H9 (cell line): ENCODE results near the gene HMCES. TPM values are rescaled to one million over a fixed set of nuclear protein-coding genes. Genes with fewer than 3 reads are reported as not detected.

ENCODE experiments used
- DNase-seq: peaks from one replicate; pipeline ENCODE4 v3.0.0-alpha.2; 2017
- H2AFZ ChIP-seq: one replicate; pipeline ENCODE4 v1.6.1; 2013; ENCODE audit warnings: mild to moderate bottlenecking, low read length, control low read depth, moderate library complexity
- H2AK5ac ChIP-seq: 2 replicates; pipeline ENCODE4 v1.6.1; 2013; ENCODE audit warnings: low read length, control low read depth, mixed read lengths; ENCODE audit not compliant: insufficient read length
- H2BK120ac ChIP-seq: one replicate; pipeline ENCODE4 v1.6.1; 2013; ENCODE audit warnings: low read depth, mild to moderate bottlenecking, low read length, control low read depth, inconsistent platforms; ENCODE audit not compliant: poor library complexity, severe bottlenecking
- H2BK12ac ChIP-seq: 2 replicates; pipeline ENCODE4 v1.6.1; 2013; ENCODE audit warnings: low read length, control low read depth, mixed read lengths, low read depth; ENCODE audit not compliant: insufficient read length
- H2BK15ac ChIP-seq: 2 replicates; pipeline ENCODE4 v1.6.1; 2013; ENCODE audit warnings: low read depth, low read length, control low read depth
- H2BK20ac ChIP-seq: one replicate; pipeline ENCODE4 v1.6.1; 2013; ENCODE audit warnings: low read depth, mild to moderate bottlenecking, low read length, control low read depth, inconsistent platforms; ENCODE audit not compliant: poor library complexity, severe bottlenecking
- H2BK5ac ChIP-seq: 2 replicates; pipeline ENCODE4 v1.6.1; 2013; ENCODE audit warnings: low read length, control low read depth, mixed read lengths; ENCODE audit not compliant: insufficient read length
- H3K14ac ChIP-seq: 2 replicates; pipeline ENCODE4 v1.6.1; 2013; ENCODE audit warnings: low read length, control low read depth; ENCODE audit not compliant: insufficient read depth
- H3K18ac ChIP-seq: 2 replicates; pipeline ENCODE4 v1.6.1; 2013; ENCODE audit warnings: low read depth, mild to moderate bottlenecking, mixed read lengths, low read length, control low read depth; ENCODE audit not compliant: insufficient read length
- H3K23ac ChIP-seq: 2 replicates; pipeline ENCODE4 v1.6.1; 2013; ENCODE audit warnings: low read length, control low read depth, mixed read lengths, low read depth; ENCODE audit not compliant: insufficient read length
- H3K23me2 ChIP-seq: 2 replicates; pipeline ENCODE4 v1.6.1; 2013; ENCODE audit warnings: low read depth, mild to moderate bottlenecking, mixed read lengths, low read length, control low read depth; ENCODE audit not compliant: insufficient read length, poor library complexity, severe bottlenecking
- H3K27ac ChIP-seq: 2 replicates; pipeline ENCODE4 v1.5.1; 2013; ENCODE audit warnings: low read length, control low read depth, mixed read lengths, low read depth; ENCODE audit not compliant: insufficient read length
- H3K27me3 ChIP-seq: 2 replicates; pipeline ENCODE4 v1.6.1; 2013; ENCODE audit warnings: low read length, control low read depth, inconsistent platforms; ENCODE audit not compliant: insufficient read depth
- H3K4ac ChIP-seq: 2 replicates; pipeline ENCODE4 v1.6.1; 2013; ENCODE audit warnings: low read depth, mild to moderate bottlenecking, control low read depth, inconsistent platforms, low read length, moderate library complexity
- H3K4me1 ChIP-seq: 2 replicates; pipeline ENCODE4 v1.6.1; 2013; ENCODE audit warnings: low read length, control low read depth, inconsistent platforms; ENCODE audit not compliant: insufficient read depth
- H3K4me2 ChIP-seq: 2 replicates; pipeline ENCODE4 v1.6.1; 2013; ENCODE audit warnings: low read length, control low read depth, mixed read lengths; ENCODE audit not compliant: insufficient read length, insufficient read depth
- H3K56ac ChIP-seq: 2 replicates; pipeline ENCODE4 v1.6.1; 2013; ENCODE audit warnings: low read depth, mild to moderate bottlenecking, mixed read lengths, low read length, control low read depth; ENCODE audit not compliant: insufficient read length
- H3K79me1 ChIP-seq: 2 replicates; pipeline ENCODE4 v1.6.1; 2013; ENCODE audit warnings: low read depth, mild to moderate bottlenecking, moderate library complexity, low read length, control low read depth, inconsistent platforms; ENCODE audit not compliant: insufficient read depth, poor library complexity, severe bottlenecking
- H3K79me2 ChIP-seq: 2 replicates; pipeline ENCODE4 v1.6.1; 2013; ENCODE audit warnings: low read length, control low read depth, inconsistent platforms; ENCODE audit not compliant: insufficient read depth
- H3K9ac ChIP-seq: 2 replicates; pipeline ENCODE4 v1.6.1; 2013; ENCODE audit warnings: low read length, control low read depth, mixed read lengths; ENCODE audit not compliant: insufficient read length; ENCODE audit errors: extremely low read depth
- H3K9me3 ChIP-seq: one replicate; pipeline ENCODE4 v1.6.1; 2013; ENCODE audit warnings: low read depth, low read length, inconsistent platforms; ENCODE audit not compliant: control insufficient read depth
- H3T11ph ChIP-seq: one replicate; pipeline ENCODE4 v1.6.1; 2013; ENCODE audit warnings: mild to moderate bottlenecking, low read length, control low read depth, inconsistent platforms
- H4K20me1 ChIP-seq: one replicate; pipeline ENCODE4 v1.6.1; 2013; ENCODE audit not compliant: control insufficient read depth, insufficient read length, insufficient read depth
- H4K5ac ChIP-seq: 2 replicates; pipeline ENCODE4 v1.6.1; 2013; ENCODE audit warnings: low read depth, mild to moderate bottlenecking, mixed read lengths, low read length, control low read depth; ENCODE audit not compliant: insufficient read length
- H4K8ac ChIP-seq: replicated peaks from 2 replicates; pipeline ENCODE4 v1.6.1; 2013; ENCODE audit warnings: low read length, control low read depth, mixed read lengths, low read depth; ENCODE audit not compliant: insufficient read length
- H4K91ac ChIP-seq: 2 replicates; pipeline ENCODE4 v1.6.1; 2013; ENCODE audit warnings: low read depth, mild to moderate bottlenecking, moderate library complexity, mixed read lengths, low read length, control low read depth; ENCODE audit not compliant: insufficient read length
- H3K27ac Mint-ChIP-seq, 3 experiments: 2 replicates in 2 of 3; 3 replicates in 1 of 3; pipeline ENCODE4 v1.8.0; 2020 to 2021; ENCODE audit warnings: mixed read lengths in 3 of 3, mild to moderate bottlenecking in 1 of 3, moderate library complexity in 1 of 3
- H3K27me3 Mint-ChIP-seq: 2 replicates; pipeline ENCODE4 v1.8.0; 2021; ENCODE audit warnings: low read depth, mild to moderate bottlenecking, moderate library complexity, mixed read lengths
- H3K36me3 Mint-ChIP-seq, 3 experiments: 2 replicates in 2 of 3; 3 replicates in 1 of 3; pipeline ENCODE4 v1.8.0; 2020 to 2021; ENCODE audit warnings: low read depth in 3 of 3, mixed read lengths in 3 of 3; ENCODE audit not compliant: insufficient read depth in 1 of 3
- H3K4me1 Mint-ChIP-seq, 2 experiments: 2 replicates each; pipeline ENCODE4 v1.8.0; 2020; ENCODE audit warnings: mixed read lengths in 2 of 2
- H3K4me3 Mint-ChIP-seq, 2 experiments: 2 replicates in 1 of 2; 3 replicates in 1 of 2; pipeline ENCODE4 v1.8.0; 2020 to 2021; ENCODE audit warnings: mild to moderate bottlenecking in 2 of 2, mixed read lengths in 2 of 2, moderate library complexity in 1 of 2
- H3K9me3 Mint-ChIP-seq, 2 experiments: 2 replicates in 1 of 2; 3 replicates in 1 of 2; pipeline ENCODE4 v1.8.0; 2020; ENCODE audit warnings: mild to moderate bottlenecking in 2 of 2, mixed read lengths in 2 of 2, moderate library complexity in 1 of 2
- CTCF ChIP-seq: fragments of 200-600 bp; sonication (generic); conservative IDR thresholded peaks from 3 replicates; pipeline ENCODE4 v1.8.0; 2021; ENCODE audit warnings: antibody characterized with exemption, mild to moderate bottlenecking
- WGBS: extraction: QIAGEN DNeasy Blood & Tissue Kit; methylation state at CpG from one replicate; pipeline ENCODE4 v1.1.7; 2013; ENCODE audit warnings: missing lambda C conversion rate, low lambda C conversion rate, mixed read lengths; ENCODE audit not compliant: insufficient read length; ENCODE audit errors: extremely low coverage; 5-methylcytosine and 5-hydroxymethylcytosine counted together
- total RNA-seq: library from RNA; stranded (reverse); gene quantifications from 2 replicates; pipeline ENCODE4 v1.2.1, GENCODE V29; 2021

HMCES gene
- total RNA-seq, 1 experiment from 2014 or later = 52.4 TPM

GRCh38 chr3:129288446-129288845, 9.8 kb downstream of the HMCES start:
- peaks cover 2% of the 10 kb centered on the region for H3K79me1 ChIP-seq
- no peak overlapping the region for H2BK5ac ChIP-seq
- H3K18ac ChIP-seq = no peak overlapping the region
- Mint-ChIP-seq H3K4me3 (no peak overlapping the region), H3K27me3 (no peaks in the 10 kb centered on the region), H3K9me3 (no peaks in the 10 kb centered on the region), H3K27ac (peak overlapping the region in 1 of 3 experiments; percentile 72; a peak in 1 of 7 replicates), H3K4me1 (no peaks in the 10 kb centered on the region), H3K36me3 (peaks cover 9 to 41% (median 34%) of the 10 kb centered on the region in 3 experiments; a peak in 6 of 7 replicates)
- no peak overlapping the region for H2AFZ ChIP-seq
- H3K4me1 ChIP-seq = no peaks in the 10 kb centered on the region
- H3K27me3 ChIP-seq = no peaks in the 10 kb centered on the region
- H3K14ac ChIP-seq = no peak overlapping the region
- WGBS = no CpG with 5 or more reads among the region's 3 CpGs
- H3K27ac ChIP-seq = no peak overlapping the region
- H3T11ph ChIP-seq = no peak overlapping the region
- H3K23me2 ChIP-seq = no peaks in the 10 kb centered on the region
- H2AK5ac ChIP-seq = no peak overlapping the region
- DNase-seq = no peak
- no peaks in the 10 kb centered on the region for H4K20me1 ChIP-seq
- no peak overlapping the region for H4K8ac ChIP-seq
- H2BK15ac ChIP-seq = no peak overlapping the region
- no peak overlapping the region for H3K23ac ChIP-seq
- no peaks in the 10 kb centered on the region for H3K79me2 ChIP-seq
- no peak overlapping the region for H3K56ac ChIP-seq
- H2BK20ac ChIP-seq = no peak overlapping the region
- no peak overlapping the region for H4K5ac ChIP-seq
- TF ChIP-seq CTCF = no peak
- no peak overlapping the region for H2BK120ac ChIP-seq
- no peak overlapping the region for H3K4me2 ChIP-seq
- no peak overlapping the region for H4K91ac ChIP-seq
- no peaks in the 10 kb centered on the region for H3K9me3 ChIP-seq
- H2BK12ac ChIP-seq = no peak overlapping the region
- H3K9ac ChIP-seq = no peak overlapping the region
- H3K4ac ChIP-seq = no peak overlapping the region
